GM19025 (cell line): ENCODE measurements around the gene ERG28.

Experiments used
- ATAC-seq: cut with Tn5 transposase; IDR thresholded peaks from one replicate; pipeline ENCODE4 v1.9.1; 2021; ENCODE audit warnings: mild to moderate bottlenecking, low read depth, moderate library complexity; ENCODE audit not compliant: unreplicated experiment

Gene ERG28

DNA sequence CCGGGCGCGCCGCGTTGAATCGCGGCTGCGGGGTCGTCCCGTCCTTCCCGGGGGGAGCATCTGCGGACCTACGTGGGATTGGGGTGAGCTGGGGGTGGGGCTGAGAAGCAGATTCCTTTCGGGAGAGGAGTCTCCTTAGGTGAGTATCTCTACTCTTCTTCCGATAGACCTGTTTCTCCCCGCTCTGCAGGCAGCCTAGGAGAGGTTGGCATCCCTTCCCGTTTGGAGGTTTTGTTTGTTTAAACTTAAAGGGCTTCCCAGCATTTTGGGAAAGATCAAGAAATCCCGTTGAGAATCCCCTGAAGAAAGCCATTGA, 781 bp upstream of the ERG28 start:
- ATAC-seq, result no peak

DNA sequence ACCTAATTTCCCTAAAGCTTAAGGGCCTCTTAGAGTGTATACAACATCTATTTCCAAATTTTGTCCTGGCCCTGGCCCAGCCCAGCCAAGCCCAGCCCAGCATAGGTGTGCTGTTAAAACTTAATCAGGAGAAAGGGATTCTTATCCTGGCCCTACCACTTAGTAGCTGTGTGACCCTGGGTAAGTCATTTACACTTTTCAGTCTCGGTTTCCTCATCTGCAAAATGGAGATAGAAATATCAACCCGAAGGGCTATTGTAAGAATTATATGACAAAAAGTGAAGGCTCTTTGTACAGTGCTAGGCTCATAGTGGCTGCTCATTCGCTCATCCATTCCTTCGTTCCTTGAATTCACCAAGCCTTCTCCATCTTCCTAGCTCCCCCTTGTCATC, 442 bp downstream of the ERG28 start:
- no peak for ATAC-seq

DNA sequence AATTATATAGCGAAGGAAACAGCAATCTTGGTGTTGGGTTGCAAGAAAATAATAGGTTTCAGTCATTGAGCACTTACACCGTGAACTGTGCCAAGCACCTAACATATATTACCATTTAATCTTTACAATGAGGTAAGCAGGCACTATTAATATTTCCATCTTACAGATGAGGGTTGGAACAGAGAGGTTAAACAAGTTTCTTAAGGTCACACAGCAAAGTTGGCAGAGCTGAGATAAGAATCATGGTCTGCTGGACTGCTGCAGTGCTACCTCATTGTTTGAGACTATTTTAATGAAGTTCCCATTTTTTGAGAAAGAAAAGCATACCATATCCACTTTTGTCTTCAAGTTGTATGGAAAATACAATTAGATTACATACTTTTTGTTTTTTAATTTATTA, 1.7 kb downstream of the ERG28 start:
- no peak for ATAC-seq

DNA sequence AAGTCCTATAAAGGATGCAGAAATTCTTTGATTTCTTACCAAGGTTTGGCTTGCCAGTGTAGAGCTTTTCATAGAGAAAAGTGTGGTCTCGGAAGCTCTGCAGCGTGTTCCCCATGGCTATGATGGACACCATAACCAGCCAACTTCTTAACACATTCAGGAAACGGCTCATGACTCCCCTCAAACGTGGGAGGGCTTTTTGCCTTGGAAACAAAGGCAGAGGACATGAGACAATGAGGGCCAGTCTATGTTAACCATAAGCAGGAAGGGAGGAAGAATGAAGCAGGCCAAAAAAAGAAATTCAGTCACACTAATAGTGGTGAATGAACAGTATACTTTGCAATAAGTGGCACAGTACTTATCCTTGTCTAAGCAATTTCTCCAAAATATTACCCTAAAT, 3.3 kb downstream of the ERG28 start:
- no peak for ATAC-seq

DNA sequence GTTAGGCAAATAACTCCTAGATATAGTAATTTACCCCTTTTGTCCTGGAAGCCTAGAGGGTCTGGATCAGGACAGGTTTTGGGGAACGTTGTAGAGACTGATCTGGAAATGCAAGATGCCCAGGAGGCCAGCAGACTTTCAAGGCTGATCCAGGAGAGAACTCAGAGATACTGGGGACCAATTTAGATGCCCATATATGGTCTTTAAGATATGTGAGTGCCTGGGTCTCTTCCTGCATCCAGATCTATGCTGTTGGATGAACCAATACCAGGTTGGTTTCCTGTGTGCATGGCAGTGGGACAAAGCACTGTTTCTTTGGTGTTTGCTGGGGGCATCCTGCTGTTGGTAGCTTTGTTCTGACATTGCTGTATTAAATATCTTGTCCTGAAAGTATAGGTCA, 5.4 kb downstream of the ERG28 start:
- ATAC-seq, result no peak

DNA sequence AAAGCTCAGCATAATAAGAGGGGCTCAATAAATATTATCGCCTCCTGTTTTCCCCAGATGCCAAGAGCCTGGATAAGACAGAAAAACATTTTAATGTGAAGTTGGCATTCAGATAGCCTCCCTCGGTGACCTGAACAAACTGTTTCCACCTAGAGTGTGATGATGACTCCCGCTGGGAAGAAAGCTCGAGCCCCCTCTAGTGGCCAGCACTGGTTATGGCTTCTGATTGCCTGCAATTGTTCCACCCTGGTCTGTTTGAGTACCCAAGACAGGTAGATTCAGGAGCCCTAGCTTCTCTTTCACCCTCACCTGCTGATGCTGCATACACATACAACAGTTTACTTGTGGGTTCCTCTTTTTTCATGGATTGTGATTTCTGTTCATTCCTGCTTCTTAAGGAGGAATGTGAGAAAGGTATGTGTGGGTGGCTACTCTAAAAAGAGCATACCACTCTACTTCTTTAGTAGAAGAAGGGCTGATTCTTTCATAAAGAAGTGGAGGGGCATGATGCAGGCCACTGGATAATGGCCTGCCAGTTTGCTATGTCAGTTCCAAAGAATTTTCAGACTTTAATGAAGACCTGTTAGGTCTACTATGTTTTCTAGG, 6.4 kb downstream of the ERG28 start:
- no peak for ATAC-seq

DNA sequence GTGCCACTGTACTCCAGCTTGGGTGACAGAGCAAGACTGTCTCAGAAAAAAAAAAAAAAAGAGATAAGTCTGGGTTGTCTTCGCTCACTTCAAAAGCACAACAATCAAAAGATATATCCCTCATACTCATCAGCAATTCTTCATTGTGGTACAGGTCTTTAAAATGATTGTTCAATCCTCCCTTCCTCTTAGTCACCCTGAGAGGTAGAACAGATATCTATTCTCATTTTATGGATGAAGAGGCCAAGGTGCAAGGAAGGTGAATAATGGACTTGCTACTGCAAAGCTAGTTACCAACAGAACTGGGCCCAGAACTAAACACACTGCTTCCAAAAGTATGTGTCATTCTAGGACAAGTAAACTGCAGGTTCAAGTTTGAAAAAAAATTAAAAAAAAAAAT, 7.1 kb downstream of the ERG28 start:
- no peak for ATAC-seq

DNA sequence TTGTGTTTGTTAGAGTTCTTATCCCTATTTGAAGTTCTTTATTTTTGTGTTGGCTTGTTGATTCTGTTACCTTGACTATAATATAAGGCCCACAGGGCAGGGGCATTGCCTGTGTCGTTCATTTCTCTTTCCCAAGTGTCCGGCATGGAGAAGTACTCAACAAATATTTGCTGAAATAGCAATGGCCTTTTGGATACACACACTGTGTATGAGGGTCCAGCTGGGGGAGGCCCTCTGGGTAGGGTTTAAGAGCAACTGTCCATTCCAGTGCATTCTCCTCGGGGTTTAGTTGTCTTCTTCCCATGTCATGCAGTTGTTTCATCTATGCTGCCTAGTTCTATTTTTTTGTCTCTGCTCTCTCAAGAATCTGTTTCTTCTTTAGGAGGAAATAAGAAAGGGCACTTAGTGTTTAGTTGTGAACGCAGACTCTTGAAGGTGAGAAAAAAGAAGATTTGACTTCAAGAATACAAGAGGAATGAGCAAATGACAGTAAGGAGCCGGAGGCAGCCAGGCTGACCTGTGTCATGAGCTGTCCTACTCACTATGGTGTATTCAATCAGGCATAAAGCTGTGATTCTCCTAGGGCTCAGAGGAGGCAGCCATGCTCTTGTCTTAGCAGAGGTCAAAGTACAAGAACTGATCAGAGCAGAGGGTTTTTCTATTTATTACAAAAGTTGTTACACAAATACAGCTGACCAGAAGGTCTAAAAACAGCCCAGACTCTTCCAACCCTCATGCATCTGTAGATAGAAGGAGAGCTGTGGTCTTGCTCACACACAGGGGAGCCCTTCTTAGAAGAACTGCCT, 10.2 kb downstream of the ERG28 start:
- no peak for ATAC-seq

DNA sequence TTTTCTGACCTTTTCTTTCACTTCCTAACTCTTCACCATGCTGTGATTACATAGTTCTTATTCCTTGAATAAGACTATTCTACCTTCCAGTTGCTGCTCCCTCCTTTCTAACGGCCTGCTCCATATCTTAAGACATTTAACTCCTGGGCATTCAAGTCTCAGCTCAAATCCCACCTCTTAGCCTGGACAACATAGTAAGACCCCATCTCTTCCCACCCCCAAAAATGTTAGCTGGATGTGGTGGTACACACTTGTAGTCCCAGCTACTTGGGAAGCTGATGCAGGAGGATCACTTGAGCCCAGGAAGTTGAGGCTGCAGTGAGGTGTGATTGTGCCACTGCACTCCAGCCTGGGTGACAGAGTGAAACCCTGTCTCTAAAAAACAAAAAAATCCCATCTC, 10.9 kb downstream of the ERG28 start:
- ATAC-seq, result no peak

DNA sequence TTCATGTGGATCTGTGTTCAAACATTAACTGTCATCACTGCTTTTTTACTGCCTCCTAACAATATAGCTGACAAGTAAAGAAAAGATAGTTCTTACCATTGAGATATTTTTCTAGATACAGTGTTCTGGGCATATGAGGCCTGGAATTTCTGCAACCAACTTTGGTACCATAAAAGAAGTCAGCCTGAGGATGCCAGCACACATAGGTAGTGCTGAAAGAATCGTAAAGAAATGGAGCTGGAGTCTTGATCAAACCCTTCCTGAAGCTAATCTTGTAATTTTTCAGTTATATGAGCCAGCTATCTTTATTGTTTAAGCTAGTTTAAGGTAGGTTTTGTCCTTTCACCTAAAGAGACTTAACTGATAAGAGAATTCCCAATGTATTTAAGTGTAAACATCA, 11.3 kb downstream of the ERG28 start:
- ATAC-seq, result no peak

DNA sequence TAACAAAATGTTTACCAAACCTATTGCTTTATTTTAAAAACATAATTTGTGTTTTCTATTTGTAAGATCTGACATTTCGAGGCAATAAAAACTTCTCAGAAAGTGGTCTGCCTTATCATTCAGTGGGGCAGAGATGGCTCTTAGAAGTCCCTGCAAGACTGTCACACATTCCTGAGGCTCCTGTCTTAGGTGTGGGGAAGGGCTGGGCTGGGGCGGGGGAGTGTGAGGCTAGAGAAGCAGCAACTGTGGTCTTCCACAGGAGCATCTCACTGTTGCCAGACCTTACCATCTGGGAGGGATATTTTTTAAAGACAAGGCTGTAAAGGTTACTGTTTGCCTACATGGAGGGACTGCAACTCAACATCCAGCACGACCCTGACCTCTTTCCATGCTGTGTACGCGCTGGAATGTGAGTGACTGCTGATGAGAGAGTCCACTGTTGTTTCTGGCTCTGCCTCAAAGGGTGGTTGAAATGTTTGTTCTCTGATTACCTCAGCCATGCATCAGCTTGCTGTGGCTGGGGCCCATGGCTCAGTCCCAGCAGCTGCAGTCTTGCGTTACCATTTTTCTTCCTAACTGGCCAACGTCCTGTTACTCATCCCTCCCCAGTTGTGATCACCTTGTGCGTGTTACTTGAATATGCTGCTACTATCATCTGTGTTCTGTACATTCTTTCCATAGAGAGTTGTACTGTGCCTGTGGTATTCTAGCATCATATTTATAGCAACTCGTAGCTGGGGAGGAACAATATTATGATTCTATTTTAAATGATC, 12.4 kb downstream of the ERG28 start:
- ATAC-seq, result no peak

DNA sequence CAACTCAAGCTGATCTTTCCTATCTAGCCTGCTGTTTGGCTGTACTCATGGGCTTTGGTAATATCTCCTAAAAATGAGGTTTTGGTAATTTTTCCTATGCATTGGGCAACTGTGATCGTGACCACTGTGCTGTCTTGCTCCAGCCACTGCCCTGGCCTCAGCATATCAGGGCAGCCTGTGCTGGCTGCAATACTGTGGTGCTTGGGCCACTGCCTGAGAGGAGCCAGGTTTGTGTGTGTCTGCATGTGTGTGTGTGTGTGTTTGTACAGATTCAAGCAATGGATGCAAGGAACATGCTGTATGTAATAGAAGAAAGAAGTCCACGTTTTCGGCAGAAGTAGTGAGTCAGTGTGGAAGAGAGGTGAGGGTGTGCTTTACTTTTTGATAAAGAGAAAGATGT, 13.0 kb downstream of the ERG28 start:
- ATAC-seq, result no peak

DNA sequence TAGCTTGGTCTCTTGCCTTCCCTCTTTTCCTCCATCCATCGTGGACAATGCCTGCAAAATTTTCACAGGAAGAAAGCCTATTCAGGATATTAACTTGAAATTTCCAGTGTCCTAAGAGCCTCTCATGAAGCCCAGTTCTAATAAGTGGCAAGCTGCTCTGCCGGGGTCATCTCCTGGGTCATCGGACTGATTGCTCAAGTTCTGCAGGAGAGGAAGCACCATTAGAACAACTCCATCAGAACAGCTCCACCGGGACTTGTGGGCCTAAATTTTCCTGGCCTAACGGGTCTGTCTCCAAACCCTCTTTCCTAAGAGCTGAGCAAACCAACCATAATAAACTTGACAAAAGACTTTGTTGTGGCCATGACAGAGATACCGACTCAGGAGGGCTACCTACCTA, 13.9 kb downstream of the ERG28 start:
- ATAC-seq, result no peak

DNA sequence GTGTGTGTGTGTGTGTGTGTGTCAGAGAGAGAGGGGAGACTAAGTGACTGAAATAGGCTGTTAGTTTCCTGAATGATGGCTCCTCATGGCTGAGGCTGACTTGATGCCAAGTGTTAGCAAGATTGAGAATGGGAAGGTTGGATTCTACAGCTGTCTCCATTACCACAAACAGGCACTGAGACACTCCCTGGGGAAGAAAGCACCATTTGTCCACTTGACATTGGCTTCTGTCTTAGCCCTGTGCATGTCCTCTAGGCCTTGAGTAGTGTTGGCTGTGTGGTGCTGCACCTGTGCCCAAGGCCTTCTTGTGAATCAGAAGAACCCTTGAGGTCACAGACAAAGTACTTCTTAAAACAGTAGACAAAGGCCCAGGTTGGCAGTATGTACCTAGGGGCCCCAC, 15.6 kb downstream of the ERG28 start:
- no peak for ATAC-seq

DNA sequence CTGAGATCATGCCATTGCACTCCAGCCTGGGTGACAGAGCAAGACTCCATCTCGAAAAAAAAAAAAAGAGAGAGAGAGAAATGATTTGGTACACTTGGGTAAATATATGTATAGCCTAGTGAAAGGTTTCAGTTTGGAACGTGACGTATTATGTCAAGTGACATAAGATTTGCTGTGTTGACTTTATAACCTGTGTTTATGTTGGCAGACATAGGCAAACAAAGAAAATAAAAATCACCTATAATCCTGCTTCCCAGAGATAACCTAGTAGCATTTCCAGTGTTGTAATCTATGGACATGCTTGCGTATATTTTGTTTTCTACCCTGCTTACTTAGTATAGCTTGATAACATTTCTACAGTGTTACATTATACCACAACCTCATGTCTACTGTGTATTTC, 16.7 kb downstream of the ERG28 start:
- ATAC-seq, result no peak

DNA sequence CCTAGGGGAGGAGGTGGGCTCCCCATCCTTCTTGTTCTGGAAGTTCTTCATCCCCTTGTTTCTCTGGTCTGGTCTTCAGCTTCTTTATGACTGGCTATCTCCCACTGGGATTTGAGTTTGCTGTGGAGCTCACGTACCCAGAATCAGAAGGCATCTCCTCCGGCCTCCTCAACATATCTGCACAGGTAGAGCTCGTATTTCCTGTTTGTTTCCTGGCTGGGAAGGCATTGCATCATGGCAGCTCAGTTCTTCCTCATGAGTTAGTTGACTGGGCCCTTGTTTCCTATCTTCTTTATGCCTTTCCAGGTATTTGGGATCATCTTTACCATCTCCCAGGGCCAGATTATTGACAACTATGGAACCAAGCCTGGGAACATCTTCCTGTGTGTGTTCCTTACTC, 19.8 kb downstream of the ERG28 start:
- ATAC-seq, result no peak

DNA sequence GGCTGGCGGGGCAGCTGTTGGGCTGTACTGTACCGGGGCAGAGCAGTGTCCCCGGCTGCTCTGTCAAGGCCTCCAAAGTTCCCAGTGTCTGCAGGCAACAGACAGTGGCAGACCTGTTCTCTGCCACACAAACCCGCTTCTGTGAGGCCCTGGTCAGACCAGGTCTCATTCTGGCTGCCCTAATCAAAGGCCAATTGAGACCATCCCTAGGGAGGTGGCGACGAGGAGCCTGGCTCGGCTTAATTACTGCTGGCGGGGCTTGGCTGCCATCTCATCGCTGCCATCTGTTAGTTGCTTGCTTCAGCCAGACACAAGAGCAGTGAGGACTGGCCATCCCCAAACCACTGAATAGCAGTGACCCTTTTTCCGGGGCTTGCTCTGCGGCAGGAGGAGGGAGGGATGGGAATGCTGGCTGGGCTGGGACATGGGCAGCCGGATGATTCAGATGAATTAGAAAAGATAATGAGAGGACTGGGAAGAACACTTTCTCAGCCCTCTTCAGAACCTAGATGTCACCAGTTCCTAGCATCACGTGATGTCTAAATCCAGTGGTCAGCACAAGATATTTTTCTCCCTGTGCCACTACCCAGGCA, 24.5 kb downstream of the ERG28 start:
- no peak for ATAC-seq

DNA sequence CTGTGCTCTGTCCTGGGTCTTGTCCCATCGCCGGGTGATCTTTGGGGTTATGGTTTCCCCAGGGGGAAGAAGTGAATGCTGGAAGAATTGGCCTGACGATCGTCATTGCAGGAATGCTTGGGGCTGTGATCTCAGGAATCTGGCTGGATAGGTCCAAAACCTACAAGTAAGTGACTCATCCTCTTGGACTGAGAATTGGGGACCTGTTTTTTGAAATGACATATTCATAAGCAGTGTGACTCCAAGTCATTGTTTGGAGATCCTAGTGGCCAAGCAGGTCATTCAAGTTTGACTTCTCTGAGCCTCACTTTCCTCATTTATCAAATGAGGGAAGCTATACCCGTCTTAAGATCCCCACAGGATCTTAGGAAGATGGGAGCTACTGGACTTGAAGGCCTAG, 25.8 kb downstream of the ERG28 start:
- no peak for ATAC-seq

DNA sequence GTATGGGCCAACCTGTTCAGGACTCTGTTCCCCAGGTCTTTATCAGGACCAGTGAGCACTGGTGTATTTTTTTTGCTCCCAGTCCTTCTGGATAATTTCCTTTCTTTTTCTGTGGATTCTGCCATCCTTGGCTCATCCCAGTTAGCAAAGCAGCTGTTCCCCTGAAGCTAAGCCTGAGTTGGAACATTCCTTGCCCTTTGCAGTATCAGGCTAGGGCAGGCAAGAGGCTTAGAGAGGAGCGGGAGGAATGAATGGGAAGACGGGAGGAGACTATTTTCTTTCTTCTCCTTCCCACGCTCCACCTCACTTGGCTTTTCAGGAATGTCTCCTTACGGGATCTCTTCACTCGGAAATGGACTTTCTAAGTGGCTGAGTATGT, 29.2 kb downstream of the ERG28 start:
- no peak for ATAC-seq

DNA sequence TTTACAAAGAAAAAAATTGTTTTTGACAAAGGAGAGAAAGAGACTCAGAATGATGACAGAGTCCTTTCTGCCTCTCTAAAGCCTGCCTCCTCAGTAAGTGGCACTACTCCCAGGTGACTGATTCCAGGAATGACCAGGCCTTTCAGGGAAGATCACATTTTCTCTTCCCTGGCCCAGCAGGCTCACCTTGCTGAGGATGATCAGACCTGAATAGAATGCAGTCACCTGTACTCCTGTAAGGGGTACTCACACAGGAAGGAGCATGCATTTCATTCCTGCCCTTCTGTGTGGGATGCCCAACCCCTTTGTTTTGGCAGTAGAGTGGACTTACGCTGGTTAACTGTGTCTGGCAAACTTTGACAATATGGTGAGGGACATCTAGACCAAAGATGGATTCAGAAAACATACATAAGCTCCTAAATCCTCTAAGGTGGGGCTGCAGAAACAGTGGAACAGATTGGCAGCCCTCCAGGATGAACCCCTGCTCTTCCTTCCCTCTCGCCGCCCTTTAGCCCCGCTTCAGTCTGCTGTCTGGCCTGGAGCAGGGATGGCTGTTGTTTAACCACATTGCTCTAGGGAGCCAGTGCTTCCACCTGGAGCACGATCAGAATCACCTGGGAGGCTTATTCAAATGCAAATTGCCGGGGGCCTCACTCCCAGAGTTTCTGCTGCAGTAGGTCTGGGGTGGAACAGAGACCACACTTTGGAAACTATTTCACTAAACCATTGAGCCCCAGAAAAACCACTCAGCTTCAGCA, 29.8 kb downstream of the ERG28 start:
- no peak for ATAC-seq

DNA sequence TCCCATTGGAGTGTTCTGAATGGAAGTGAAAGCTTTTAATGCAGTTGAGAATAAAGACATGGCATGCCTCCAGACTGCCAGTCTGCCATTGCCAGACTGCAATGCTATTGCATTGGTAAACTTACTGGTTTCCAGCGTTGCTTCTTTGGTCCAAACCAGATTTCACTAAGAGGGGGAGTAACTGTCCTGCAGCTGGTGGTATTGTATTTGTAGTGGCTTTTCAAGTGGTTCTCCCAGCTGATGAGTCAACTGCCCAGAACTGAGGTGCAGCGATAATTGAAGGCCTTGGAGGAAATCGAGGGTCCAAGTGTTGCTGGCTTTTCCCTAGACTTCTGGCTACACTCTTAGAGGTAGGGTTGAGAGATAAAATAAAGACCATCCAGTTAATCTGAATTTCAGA, 31.9 kb downstream of the ERG28 start:
- no peak for ATAC-seq
